ENCODE measurements around the gene PRKAB1. TPM values are rescaled to one million over a fixed set of nuclear protein-coding genes. Genes with fewer than 3 reads are reported as not detected.

PRKAB1 gene
- total RNA-seq, 1 experiment from 2014 or later, result 42.2 TPM

- Histone ChIP-seq H3K4ac (ENCODE audit: low read depth, low read length) (no peak overlapping the region), H3K4me2 (ENCODE audit: insufficient read depth, insufficient read length, low read length) (no peak overlapping the region)
Observed at GRCh38 chr12:119730381-119730780, 62.4 kb downstream of the PRKAB1 start.

More at GRCh38 chr12:119730381-119730780, 62.4 kb downstream of the PRKAB1 start:
- Mint-ChIP-seq H3K4me3 (no peak overlapping the region), H3K36me3 (ENCODE audit: insufficient read depth in 1 of 3, low read depth in 3 of 3) (peaks cover 14 to 63% (median 54%) of the 10 kb centered on the region in 3 experiments), H3K4me1 (no peaks in the 10 kb centered on the region), H3K27ac (peak overlapping the region in 1 of 3 experiments; percentile 51; a peak in 1 of 7 replicates), H3K9me3 (no peaks in the 10 kb centered on the region), H3K27me3 (ENCODE audit: low read depth) (no peaks in the 10 kb centered on the region)
- Histone ChIP-seq H3K18ac (ENCODE audit: insufficient read length, low read depth, low read length) (no peak overlapping the region), H2BK15ac (ENCODE audit: low read depth, low read length) (no peak overlapping the region), H4K5ac (ENCODE audit: insufficient read length, low read depth, low read length) (no peak overlapping the region), H2BK5ac (ENCODE audit: insufficient read length, low read length) (no peak overlapping the region), H3K27ac (ENCODE audit: insufficient read length, low read depth, low read length) (no peak overlapping the region), H2AK5ac (ENCODE audit: insufficient read length, low read length) (no peak overlapping the region), H3K56ac (ENCODE audit: insufficient read length, low read depth, low read length) (no peak overlapping the region), H2BK20ac (ENCODE audit: low read depth, low read length, poor library complexity, severe bottlenecking) (no peak overlapping the region), H4K91ac (ENCODE audit: insufficient read length, low read depth, low read length) (no peak overlapping the region), H3K23ac (ENCODE audit: insufficient read length, low read depth, low read length) (no peak overlapping the region), H2BK120ac (ENCODE audit: low read depth, low read length, poor library complexity, severe bottlenecking) (no peak overlapping the region), H3K9me3 (ENCODE audit: control insufficient read depth, low read depth, low read length) (no peaks in the 10 kb centered on the region), H3T11ph (ENCODE audit: low read length) (no peak overlapping the region), H2AFZ (ENCODE audit: low read length) (no peak overlapping the region), H4K8ac (replicated peaks; ENCODE audit: insufficient read length, low read depth, low read length) (no peak overlapping the region), H3K27me3 (ENCODE audit: insufficient read depth, low read length) (no peaks in the 10 kb centered on the region), H3K79me1 (ENCODE audit: insufficient read depth, low read depth, low read length, poor library complexity, severe bottlenecking) (no peaks in the 10 kb centered on the region), H3K9ac (ENCODE audit: extremely low read depth, insufficient read length, low read length) (no peak overlapping the region), H3K14ac (ENCODE audit: insufficient read depth, low read length) (no peak overlapping the region), H2BK12ac (ENCODE audit: insufficient read length, low read depth, low read length) (no peak overlapping the region), H3K4me1 (ENCODE audit: insufficient read depth, low read length) (no peaks in the 10 kb centered on the region), H3K23me2 (ENCODE audit: insufficient read length, low read depth, low read length, poor library complexity, severe bottlenecking) (no peaks in the 10 kb centered on the region), H3K79me2 (ENCODE audit: insufficient read depth, low read length) (no peaks in the 10 kb centered on the region), H4K20me1 (ENCODE audit: control insufficient read depth, insufficient read depth, insufficient read length) (no peaks in the 10 kb centered on the region)
- WGBS (ENCODE audit: extremely low coverage, insufficient read length, low lambda C conversion rate), result no CpG with 5 or more reads among the region's 13 CpGs
- no peak for DNase-seq
- TF ChIP-seq, protein P1, sequence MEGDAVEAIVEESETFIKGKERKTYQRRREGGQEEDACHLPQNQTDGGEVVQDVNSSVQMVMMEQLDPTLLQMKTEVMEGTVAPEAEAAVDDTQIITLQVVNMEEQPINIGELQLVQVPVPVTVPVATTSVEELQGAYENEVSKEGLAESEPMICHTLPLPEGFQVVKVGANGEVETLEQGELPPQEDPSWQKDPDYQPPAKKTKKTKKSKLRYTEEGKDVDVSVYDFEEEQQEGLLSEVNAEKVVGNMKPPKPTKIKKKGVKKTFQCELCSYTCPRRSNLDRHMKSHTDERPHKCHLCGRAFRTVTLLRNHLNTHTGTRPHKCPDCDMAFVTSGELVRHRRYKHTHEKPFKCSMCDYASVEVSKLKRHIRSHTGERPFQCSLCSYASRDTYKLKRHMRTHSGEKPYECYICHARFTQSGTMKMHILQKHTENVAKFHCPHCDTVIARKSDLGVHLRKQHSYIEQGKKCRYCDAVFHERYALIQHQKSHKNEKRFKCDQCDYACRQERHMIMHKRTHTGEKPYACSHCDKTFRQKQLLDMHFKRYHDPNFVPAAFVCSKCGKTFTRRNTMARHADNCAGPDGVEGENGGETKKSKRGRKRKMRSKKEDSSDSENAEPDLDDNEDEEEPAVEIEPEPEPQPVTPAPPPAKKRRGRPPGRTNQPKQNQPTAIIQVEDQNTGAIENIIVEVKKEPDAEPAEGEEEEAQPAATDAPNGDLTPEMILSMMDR (conservative IDR thresholded peaks at IDR 0.05), result no peak

Small RNA genes within 50 kb of the gene (microRNA-seq; reads per million reads assigned to microRNA genes)
- not detected for gene MIR1178 (ENCODE audit: borderline microRNAs expressed)

Other genes starting within 250 kb of the PRKAB1 start
- gene TMEM233, start 74.4 kb upstream of the PRKAB1 start, total RNA-seq (2021), result not detected in 2 replicates
- 55.3 and 57.3 TPM in 2 replicates for gene CIT, start 209.2 kb downstream of the PRKAB1 start, total RNA-seq (2021)

Data from H9 (cell line).